SK-N-SH (cell line): ENCODE data around the gene RIOX2. TPM values are rescaled to one million over a fixed set of nuclear protein-coding genes. Genes with fewer than 3 reads are reported as not detected.

ENCODE experiments used
- CTCF ChIA-PET: fragments of 300-600, 350-600 bp; formaldehyde crosslinking; extraction: SDS; loops from one replicate; lab custom pipeline; 2021; lab: Yijun Ruan, JAX
- POLR2A ChIA-PET: fragments of 350-600 bp; sonication (Branson Sonifier 250); formaldehyde crosslinking; extraction: SDS; loops from one replicate; lab custom pipeline; 2020; ENCODE audit warnings: antibody characterized with exemption, inconsistent platforms; lab: Yijun Ruan, JAX
- DNase-seq: peaks from one replicate; pipeline ENCODE4 v3.0.0; 2012
- H2AFZ ChIP-seq: fragments of 200-600 bp; sonication (generic); 2 replicates; pipeline ENCODE4 v1.8.1; 2016; ENCODE audit warnings: antibody characterized with exemption, mild to moderate bottlenecking, low read depth
- H3F3A ChIP-seq: fragments of 200-600 bp; sonication (generic); replicated peaks from 2 replicates; pipeline ENCODE3; 2016; ENCODE audit warnings: antibody characterized with exemption, mild to moderate bottlenecking; ENCODE audit not compliant: insufficient read depth
- H3K27ac ChIP-seq, 2 experiments: fragments of 200-500 bp in 1 of 2; fragments of 200-600 bp in 1 of 2; sonication (Bioruptor generic) in 1 of 2; sonication (generic), shearing (Covaris generic) in 1 of 2; 2 replicates each; pipeline versions ENCODE4 v1.5.1 to v1.6.1; 2014 to 2016; ENCODE audit warnings: low read depth in 2 of 2, inconsistent platforms in 1 of 2, low read length in 1 of 2, mild to moderate bottlenecking in 1 of 2, mixed read lengths in 1 of 2
- H3K27me3 ChIP-seq: fragments of 200-600 bp; sonication (generic), shearing (Covaris generic); 2 replicates; pipeline ENCODE4 v1.6.1; 2016; ENCODE audit warnings: mixed run types; ENCODE audit not compliant: insufficient read depth
- H3K36me3 ChIP-seq, 2 experiments: fragments of 200-500 bp in 1 of 2; fragments of 200-600 bp in 1 of 2; sonication (Bioruptor generic) in 1 of 2; sonication (generic) in 1 of 2; replicated peaks in 1 of 2; 2 replicates each; pipeline versions ENCODE3 to v1.5.1; 2014 to 2016; ENCODE audit warnings: low read length in 1 of 2, mild to moderate bottlenecking in 1 of 2; ENCODE audit not compliant: insufficient read depth in 2 of 2, control insufficient read depth in 1 of 2
- H3K4me1 ChIP-seq, 2 experiments: fragments of 200-500 bp in 1 of 2; fragments of 200-600 bp in 1 of 2; sonication (Bioruptor generic) in 1 of 2; sonication (generic), shearing (Covaris generic) in 1 of 2; 2 replicates each; pipeline versions ENCODE4 v1.5.1 to v1.6.1; 2014 to 2016; ENCODE audit warnings: low read depth in 1 of 2, low read length in 1 of 2, mixed run types in 1 of 2; ENCODE audit not compliant: insufficient read depth in 2 of 2, control insufficient read depth in 1 of 2
- H3K4me2 ChIP-seq: fragments of 200-600 bp; sonication (generic), shearing (Covaris generic); 2 replicates; pipeline ENCODE4 v1.6.1; 2017; ENCODE audit warnings: mixed run types
- H3K4me3 ChIP-seq, 2 experiments: fragments of 200-500 bp in 1 of 2; fragments of 200-600 bp in 1 of 2; sonication (Bioruptor generic) in 1 of 2; sonication (generic), shearing (Covaris generic) in 1 of 2; 2 replicates each; pipeline versions ENCODE4 v1.5.1 to v1.8.1; 2014 to 2016; ENCODE audit warnings: low read depth in 2 of 2, inconsistent platforms in 1 of 2, low read length in 1 of 2, mild to moderate bottlenecking in 1 of 2, mixed read lengths in 1 of 2, moderate library complexity in 1 of 2
- H3K79me2 ChIP-seq: fragments of 200-600 bp; sonication (generic); 2 replicates; pipeline ENCODE4 v1.8.1; 2017; ENCODE audit warnings: mild to moderate bottlenecking; ENCODE audit not compliant: insufficient read depth
- H3K9ac ChIP-seq: fragments of 200-600 bp; sonication (generic); 2 replicates; pipeline ENCODE4 v1.6.1; 2017; ENCODE audit warnings: mixed run types
- H3K9me2 ChIP-seq: fragments of 200-600 bp; sonication (generic); 2 replicates; pipeline ENCODE4 v1.6.1; 2017; ENCODE audit warnings: mixed run types
- H3K9me3 ChIP-seq: fragments of 200-600 bp; sonication (generic); 2 replicates; pipeline ENCODE4 v1.6.1; 2017; ENCODE audit warnings: mixed run types, mild to moderate bottlenecking, moderate library complexity
- H4K20me1 ChIP-seq: fragments of 200-600 bp; sonication (generic); 2 replicates; pipeline ENCODE4 v1.6.1; 2017; ENCODE audit warnings: mild to moderate bottlenecking, mixed run types; ENCODE audit not compliant: insufficient read depth
- EZH2phosphoT487 ChIP-seq: fragments of 200-600 bp; sonication (generic); IDR thresholded peaks from 2 replicates; pipeline ENCODE4 v1.6.1; 2017; ENCODE audit warnings: low read depth, mixed run types, mild to moderate bottlenecking, antibody characterized with exemption, moderate library complexity, borderline replicate concordance
- FOXM1 ChIP-seq: IDR thresholded peaks from 2 replicates; pipeline ENCODE4 v1.4.0; 2012; ENCODE audit warnings: low read depth, mild to moderate bottlenecking
- GABPA ChIP-seq: IDR thresholded peaks from 2 replicates; pipeline ENCODE4 v1.4.0; 2012; ENCODE audit warnings: low read depth, mild to moderate bottlenecking
- IRF3 ChIP-seq: fragments of 150-350 bp; IDR thresholded peaks from 2 replicates; pipeline ENCODE4 v1.6.1; 2016; ENCODE audit warnings: mild to moderate bottlenecking, low read depth, low read length
- MEF2A ChIP-seq: IDR thresholded peaks from 2 replicates; pipeline ENCODE4 v1.4.0; 2012; ENCODE audit warnings: low read depth, borderline replicate concordance
- PBX3 ChIP-seq: IDR thresholded peaks from 2 replicates; pipeline ENCODE4; 2012
- RAD21 ChIP-seq: IDR thresholded peaks from 2 replicates; pipeline ENCODE4 v1.6.1; 2012; ENCODE audit warnings: mild to moderate bottlenecking, low read length
- RCOR1 ChIP-seq: fragments of 150-350 bp; IDR thresholded peaks from 2 replicates; pipeline ENCODE4 v1.6.1; 2017; ENCODE audit warnings: antibody characterized with exemption, low read length
- SMC3 ChIP-seq: IDR thresholded peaks from 2 replicates; pipeline ENCODE4 v1.6.1; 2012; ENCODE audit warnings: low read depth, low read length, improper control_type of control experiment
- TCF12 ChIP-seq: IDR thresholded peaks from 2 replicates; pipeline ENCODE4 v1.4.0; 2012
- TEAD4 ChIP-seq: IDR thresholded peaks from 2 replicates; pipeline ENCODE4 v1.4.0; 2012; ENCODE audit warnings: mild to moderate bottlenecking, borderline replicate concordance; ENCODE audit not compliant: insufficient read depth
- USF1 ChIP-seq: IDR thresholded peaks from 2 replicates; pipeline ENCODE4 v1.4.0; 2012; ENCODE audit warnings: low read depth, borderline replicate concordance
- YY1 ChIP-seq: IDR thresholded peaks from 2 replicates; pipeline ENCODE4 v1.4.0; 2012; ENCODE audit warnings: low read depth, mild to moderate bottlenecking
- ZBTB33 ChIP-seq: IDR thresholded peaks from 2 replicates; pipeline ENCODE4 v1.4.0; 2012; ENCODE audit warnings: low read depth, borderline replicate concordance
- WGBS: methylation state at CpG from one replicate; pipeline ENCODE4 v1.1.6; 2017; ENCODE audit warnings: low lambda C conversion rate; 5-methylcytosine and 5-hydroxymethylcytosine counted together
- polyA plus RNA-seq, 3 experiments: library from polyadenylated mRNA; depleted of rRNA; stranded (reverse); fragments of >200 nt; gene quantifications; 2 replicates each; pipeline ENCODE4 v1.2.3, GENCODE V29; 2012

RIOX2 gene
- polyA plus RNA-seq, 1 of the 3 experiments (the other 2 are of a cell fraction): 12.9 TPM

- Histone ChIP-seq H4K20me1 (no peaks in the 10 kb centered on the region), H3K36me3 (peaks cover 0 to 16% of the 10 kb centered on the region in 2 experiments), H3K27ac (no peak overlapping the region), H3K4me2 (no peak overlapping the region), H3K27me3 (no peaks in the 10 kb centered on the region), H3K9me3 (no peaks in the 10 kb centered on the region), H3K79me2 (no peaks in the 10 kb centered on the region), H3K4me1 (no peaks in the 10 kb centered on the region), H3K9me2 (no peaks in the 10 kb centered on the region), H3F3A (no peaks in the 10 kb centered on the region), H3K9ac (no peak overlapping the region), H3K4me3 (no peak overlapping the region), H2AFZ (no peak overlapping the region)
- CTCF ChIA-PET: no interaction called here
- TF ChIP-seq TCF12 (no peak), TEAD4 (no peak), EZH2phosphoT487 (no peak), RAD21 (no peak), YY1 (no peak), PBX3 (no peak), FOXM1 (no peak), MEF2A (no peak), GABPA (no peak), RCOR1 (no peak), SMC3 (no peak), USF1 (no peak)
- POLR2A ChIA-PET: no interaction called here
- DNase-seq: no peak
Measured at GRCh38 chr3:97927704-97928103, 44.5 kb downstream of the RIOX2 start.

- Histone ChIP-seq H3K27me3 (no peaks in the 10 kb centered on the region), H4K20me1 (no peaks in the 10 kb centered on the region), H3K4me2 (no peak overlapping the region), H3K9ac (no peak overlapping the region), H3K4me1 (peaks cover 0 to 6% of the 10 kb centered on the region in 2 experiments; a peak in 2 of 4 replicates), H3K36me3 (peaks cover 12 to 37% of the 10 kb centered on the region in 2 experiments), H3K79me2 (no peaks in the 10 kb centered on the region), H3K9me3 (no peaks in the 10 kb centered on the region), H3K9me2 (no peaks in the 10 kb centered on the region), H3K27ac (no peak overlapping the region), H3K4me3 (no peak overlapping the region), H2AFZ (no peak overlapping the region), H3F3A (no peaks in the 10 kb centered on the region)
- TF ChIP-seq ZBTB33: no peak
- no peak for TF ChIP-seq RCOR1
- TF ChIP-seq IRF3: no peak
- TF ChIP-seq FOXM1: no peak
- POLR2A ChIA-PET: no interaction called here
- CTCF ChIA-PET: no interaction called here
- 71% methylated on average over 3 of the region's 3 CpGs for WGBS
- DNase-seq: no peak
Measured at GRCh38 chr3:97917813-97918536, 54.3 kb downstream of the RIOX2 start.
